GM21447 (cell line): ENCODE measurements around the gene CHRND.
"Not testable (repeated sequence)": the region's sequence is repeated elsewhere in the genome, so short reads cannot be mapped to it uniquely, and the experiment has no call there.

ENCODE experiments used
- ATAC-seq: cut with Tn5 transposase; IDR thresholded peaks from one replicate; pipeline ENCODE4 v1.9.1; 2021; ENCODE audit not compliant: unreplicated experiment

Gene CHRND

DNA sequence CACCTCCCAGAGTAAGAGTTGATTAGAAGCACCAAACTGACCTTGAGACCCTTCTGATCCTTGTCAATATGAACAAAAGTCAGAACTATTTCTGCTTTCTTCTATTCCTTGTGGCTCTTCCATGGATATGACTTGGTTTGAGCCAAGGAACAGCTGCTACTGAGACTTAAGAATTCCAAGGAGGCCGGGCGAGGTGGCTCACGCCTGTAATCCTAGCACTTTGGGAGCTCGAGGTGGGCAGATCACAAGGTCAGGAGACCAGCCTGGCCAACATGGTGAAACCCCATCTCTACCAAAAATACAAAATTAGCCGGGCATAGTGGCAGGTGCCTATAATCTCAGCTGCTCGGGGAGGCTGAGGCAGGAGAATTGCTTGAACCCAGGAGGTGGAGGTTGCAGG, 44.5 kb downstream of the CHRND start:
- not testable (repeated sequence) for ATAC-seq

DNA sequence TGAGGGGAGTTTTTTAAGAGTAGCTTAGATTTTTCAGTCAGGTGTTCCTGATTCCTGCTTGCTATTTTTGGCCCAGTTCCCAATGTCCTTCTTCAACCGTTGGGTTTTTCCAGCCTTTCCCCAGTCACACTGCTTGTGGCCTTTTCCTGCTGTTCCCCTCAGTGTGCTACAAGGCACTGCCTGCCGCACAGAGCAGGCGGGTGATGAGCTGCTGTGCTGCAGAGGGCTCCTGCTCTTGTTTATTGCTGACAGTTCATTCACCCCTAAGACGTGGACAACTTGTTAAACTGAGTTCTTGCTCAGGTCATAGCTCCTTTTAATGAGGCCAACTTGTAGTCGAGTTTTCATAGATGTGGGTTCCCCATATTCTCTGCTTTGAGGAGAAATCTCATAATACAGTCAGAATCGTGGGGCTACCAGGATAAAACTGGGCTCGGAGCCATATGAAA, 45.1 kb downstream of the CHRND start:
- ATAC-seq, result no peak

DNA sequence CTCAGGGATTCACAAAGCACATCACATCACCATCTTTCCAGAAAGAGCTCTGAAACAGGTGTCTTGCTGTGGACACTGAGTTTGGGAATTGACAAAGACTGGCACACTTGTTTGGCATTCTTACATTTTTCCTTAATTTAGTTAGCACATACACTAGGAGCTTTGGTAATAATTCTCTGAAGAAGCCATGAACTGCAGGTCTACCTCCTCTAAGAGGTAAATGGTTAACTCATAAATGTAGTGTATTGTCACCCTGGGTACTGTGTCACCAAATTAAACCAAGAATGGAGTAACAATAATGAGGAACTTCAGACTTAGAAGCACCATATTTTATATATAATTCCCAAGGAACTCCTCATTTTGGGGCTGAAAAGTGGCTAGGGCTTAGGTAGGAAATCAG, 47.1 kb downstream of the CHRND start:
- ATAC-seq, result no peak

DNA sequence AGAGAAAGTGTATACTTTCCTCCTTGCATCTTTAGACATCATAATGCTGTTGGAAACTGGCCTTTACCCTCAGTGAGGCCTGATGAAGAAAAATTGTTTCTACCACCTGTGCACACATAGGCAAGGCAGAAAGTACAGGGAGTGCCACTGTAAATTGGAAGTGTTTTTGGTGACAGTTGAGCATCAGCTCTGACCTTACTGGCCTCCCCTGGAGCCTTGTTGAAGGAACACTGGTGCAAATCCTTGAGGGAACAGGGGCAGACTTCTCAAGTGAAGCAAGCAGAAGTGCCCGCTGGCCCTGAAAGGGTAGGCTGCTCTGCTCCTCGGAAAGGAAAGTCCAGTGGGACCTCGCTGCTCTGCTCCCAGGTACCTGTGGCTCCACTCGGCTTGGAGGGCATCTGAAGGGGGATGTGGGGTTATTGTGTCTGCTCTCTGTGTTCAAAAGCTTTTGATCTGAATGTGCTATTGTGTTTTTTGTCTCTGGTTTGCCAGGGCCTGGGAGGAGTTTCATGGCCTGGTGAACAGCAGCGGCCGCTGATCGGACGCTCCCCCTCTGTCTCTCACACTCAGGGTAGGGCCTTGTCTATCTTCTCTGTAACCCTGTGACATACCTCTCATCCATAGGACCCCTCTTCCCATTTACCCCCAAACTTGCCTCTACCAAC, 47.9 kb downstream of the CHRND start:
- ATAC-seq, result no peak

DNA sequence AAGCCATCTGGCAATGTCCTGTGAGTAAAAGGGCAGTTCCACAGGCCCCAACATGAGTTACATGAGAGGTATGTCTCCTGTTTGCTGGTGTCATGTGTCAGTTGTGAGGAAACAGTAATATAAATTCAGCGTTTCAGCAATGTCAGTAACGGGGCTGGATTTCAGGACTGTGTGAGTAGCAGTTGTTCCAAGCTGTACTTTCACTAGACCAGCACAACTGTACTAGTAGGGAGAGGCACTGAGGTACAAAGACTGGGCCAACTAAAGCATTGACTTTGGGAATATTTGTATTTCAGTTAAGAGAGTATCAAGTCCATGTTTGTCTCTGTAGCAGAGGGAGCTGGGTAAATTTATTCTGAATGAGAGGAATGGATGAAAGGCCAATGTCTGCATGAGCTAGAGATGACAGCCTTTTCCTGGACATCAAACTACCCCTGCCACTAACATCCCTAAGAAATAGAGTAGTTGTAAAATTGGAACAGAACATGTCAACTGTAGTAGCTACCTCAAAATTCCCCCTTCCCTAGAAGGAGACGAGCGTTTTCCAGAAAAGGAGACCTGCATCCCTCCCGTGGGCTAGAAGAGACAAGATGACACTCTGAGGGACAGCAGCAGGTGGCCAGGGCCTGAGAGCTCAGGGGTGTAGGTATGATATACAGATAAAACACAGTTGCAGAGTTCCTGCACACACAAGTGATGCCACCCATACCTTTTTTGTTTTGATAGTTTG, 48.9 kb downstream of the CHRND start:
- ATAC-seq, result no peak

DNA sequence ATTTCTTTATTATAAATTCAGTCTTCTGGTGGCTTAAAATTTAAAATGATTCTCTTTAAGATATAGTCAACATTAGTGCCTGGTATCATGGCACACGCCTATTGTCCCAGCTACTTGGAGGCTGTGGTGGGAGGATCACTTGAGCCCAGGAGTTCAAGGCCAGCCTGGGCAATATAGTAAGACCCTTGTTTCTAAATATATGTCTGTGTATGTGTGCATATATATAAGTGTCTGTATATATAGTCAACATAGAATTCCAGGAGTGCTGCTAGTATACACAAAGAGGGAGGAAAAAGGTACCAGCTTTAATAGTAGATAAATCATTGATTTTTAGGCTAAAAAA, 49.4 kb downstream of the CHRND start:
- ATAC-seq, result no peak

DNA sequence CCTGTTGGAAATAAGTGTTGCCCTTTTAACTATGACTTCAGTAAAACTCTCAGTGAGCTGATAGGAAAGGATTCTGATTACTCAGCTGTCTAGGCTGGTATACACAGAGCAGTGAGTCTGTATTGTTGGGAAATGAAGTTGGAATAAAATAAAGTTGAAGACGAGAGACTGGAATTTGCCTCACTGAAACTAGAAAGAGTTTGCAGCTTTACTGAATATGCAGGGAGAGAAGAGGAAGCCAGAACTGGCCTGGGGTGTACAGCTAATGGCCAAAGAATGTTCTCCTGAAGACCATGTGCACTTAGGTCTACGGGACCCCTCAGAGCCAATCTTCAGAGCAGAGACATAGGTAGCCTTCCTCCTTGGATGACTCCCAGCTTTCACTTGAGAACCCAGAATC, 51.0 kb downstream of the CHRND start:
- ATAC-seq, result no peak

DNA sequence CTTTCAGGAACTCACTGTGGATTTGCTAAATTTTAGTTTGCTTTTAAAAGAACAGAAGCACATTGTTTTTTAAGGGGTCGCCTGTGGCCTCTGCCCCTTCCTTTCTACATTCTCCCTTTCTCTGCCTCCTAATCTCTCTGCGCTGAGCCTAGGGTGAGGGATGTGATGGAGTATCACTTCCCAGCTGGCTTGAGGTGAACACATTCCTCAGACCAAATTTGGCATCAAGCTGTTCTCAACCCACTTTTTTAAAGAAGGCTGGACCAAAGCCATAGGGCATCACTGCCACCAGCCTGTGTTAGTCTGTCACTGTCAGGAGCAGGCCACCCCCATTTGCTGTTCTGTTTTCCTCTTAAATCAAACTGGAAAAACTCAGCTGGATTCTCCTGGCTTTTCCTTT, 51.9 kb downstream of the CHRND start:
- ATAC-seq, result no peak

DNA sequence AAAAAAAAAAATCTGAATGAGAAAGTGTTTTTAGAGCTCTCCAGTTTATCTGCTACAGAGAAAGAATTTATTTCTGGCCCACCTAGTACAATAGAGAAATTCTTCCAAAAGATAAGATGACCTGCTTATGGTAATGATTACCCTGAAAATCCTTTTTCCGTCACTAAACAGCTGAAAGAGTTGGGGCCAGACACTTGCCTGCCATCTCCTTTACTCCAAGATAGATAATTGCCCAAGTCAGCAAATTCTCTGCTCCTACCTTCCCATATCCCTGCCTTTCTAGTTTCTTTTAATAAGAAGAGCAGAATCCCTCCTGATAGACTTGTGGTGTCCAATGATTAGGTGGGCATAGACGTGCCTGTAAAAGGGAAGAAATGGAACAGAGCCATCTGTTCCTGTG, 52.7 kb downstream of the CHRND start:
- ATAC-seq, result no peak

DNA sequence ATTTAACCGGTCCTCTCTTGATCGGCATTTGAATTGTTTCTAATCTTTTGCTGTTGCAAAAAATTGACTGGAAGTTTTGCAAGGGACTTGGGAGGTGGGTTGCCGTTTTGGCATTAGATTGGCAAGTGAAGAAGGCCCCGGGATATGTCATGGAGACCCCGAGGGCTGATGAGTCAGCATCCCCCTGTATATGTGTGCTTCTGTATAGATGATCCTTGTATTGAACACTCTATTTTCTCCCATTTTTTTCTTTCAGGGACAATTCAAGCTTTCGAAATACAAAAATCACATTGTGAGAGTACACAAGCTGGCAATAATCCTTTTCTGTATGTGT, 54.7 kb downstream of the CHRND start:
- ATAC-seq, result no peak

DNA sequence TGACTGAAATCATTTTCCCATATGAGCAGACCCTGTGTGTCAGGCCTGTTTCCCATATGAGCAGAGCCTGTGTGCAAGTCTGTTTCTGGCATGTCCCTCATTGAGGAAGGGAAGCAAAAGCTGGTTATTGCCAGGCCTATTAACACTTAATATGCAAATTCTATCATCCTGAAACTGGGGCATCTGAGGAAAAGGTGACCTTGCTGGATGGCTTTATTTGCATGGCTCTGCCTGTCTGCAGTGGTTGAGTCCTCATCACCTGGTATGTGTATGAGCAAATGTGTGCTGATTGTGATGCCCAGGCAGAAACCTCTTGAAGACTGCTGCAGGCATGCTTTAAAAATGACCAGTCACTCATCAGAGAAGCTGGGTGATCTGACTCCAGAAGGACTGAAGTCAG, 55.8 kb downstream of the CHRND start:
- no peak for ATAC-seq

DNA sequence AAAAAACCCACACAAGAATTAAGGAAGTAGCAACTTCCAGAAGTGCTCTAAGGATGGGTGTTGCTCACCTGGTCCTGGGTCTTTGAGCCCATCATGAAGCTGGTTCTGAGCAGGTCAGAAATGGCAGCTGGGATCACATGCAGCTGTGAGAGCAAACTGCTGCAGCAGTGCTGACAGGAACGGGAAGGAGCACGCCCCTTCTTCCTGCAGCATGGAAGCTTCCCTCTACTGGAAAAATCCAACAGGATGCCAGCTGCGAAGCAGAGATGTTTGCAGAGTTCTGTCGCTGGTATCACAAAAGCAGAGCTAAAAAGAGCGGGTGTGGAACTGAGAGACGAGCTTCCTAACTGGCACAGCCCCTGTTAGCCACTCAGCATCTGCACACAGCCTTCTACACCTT, 58.3 kb downstream of the CHRND start:
- no peak for ATAC-seq
